Measurements from ENCODE around the gene ADCY2.

DNA sequence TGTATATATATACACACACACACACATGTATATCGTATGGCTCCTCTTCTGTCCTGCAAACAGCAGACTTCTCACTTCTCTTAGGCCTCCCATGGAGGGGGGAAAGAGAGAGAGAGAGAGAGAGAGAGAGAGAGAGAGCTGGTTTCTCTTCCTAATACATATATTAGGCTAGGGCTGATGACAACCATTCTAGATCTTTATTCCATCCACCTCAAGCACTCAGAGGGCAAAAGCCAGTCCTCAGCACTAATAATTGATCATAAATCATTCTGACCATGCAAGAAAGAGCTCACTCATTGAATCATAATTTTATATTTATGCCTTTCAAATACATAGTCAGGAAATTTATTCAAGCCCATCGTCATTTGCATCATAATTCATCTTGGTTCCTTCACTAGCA lies 408.0 kb downstream of the ADCY2 start:
- no peak for TF ChIP-seq POLR2AphosphoS5 (IDR thresholded peaks at IDR 0.05)
- no peak for TF ChIP-seq EP300 (IDR thresholded peaks at IDR 0.05)
- TF ChIP-seq POLR2A (IDR thresholded peaks at IDR 0.05), result no peak
- TF ChIP-seq, protein P1, sequence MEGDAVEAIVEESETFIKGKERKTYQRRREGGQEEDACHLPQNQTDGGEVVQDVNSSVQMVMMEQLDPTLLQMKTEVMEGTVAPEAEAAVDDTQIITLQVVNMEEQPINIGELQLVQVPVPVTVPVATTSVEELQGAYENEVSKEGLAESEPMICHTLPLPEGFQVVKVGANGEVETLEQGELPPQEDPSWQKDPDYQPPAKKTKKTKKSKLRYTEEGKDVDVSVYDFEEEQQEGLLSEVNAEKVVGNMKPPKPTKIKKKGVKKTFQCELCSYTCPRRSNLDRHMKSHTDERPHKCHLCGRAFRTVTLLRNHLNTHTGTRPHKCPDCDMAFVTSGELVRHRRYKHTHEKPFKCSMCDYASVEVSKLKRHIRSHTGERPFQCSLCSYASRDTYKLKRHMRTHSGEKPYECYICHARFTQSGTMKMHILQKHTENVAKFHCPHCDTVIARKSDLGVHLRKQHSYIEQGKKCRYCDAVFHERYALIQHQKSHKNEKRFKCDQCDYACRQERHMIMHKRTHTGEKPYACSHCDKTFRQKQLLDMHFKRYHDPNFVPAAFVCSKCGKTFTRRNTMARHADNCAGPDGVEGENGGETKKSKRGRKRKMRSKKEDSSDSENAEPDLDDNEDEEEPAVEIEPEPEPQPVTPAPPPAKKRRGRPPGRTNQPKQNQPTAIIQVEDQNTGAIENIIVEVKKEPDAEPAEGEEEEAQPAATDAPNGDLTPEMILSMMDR (IDR thresholded peaks at IDR 0.05), result no peak
